DOHH2 (cell line): Measurements from ENCODE around the gene TFF2.

Source experiments
- CTCF ChIP-seq: fragments of 200-600 bp; sonication (generic); IDR thresholded peaks from one replicate; pipeline ENCODE4 v1.5.1; 2014; ENCODE audit warnings: antibody characterized with exemption, mild to moderate bottlenecking, low read depth, low read length; ENCODE audit not compliant: poor library complexity, severe bottlenecking
- EZH2phosphoT487 ChIP-seq: fragments of 200-600 bp; sonication (generic); IDR thresholded peaks from 2 replicates; pipeline ENCODE4 v1.6.1; 2017; ENCODE audit warnings: borderline replicate concordance, mild to moderate bottlenecking, antibody characterized with exemption, low read length, moderate library complexity, mixed read lengths

DNA sequence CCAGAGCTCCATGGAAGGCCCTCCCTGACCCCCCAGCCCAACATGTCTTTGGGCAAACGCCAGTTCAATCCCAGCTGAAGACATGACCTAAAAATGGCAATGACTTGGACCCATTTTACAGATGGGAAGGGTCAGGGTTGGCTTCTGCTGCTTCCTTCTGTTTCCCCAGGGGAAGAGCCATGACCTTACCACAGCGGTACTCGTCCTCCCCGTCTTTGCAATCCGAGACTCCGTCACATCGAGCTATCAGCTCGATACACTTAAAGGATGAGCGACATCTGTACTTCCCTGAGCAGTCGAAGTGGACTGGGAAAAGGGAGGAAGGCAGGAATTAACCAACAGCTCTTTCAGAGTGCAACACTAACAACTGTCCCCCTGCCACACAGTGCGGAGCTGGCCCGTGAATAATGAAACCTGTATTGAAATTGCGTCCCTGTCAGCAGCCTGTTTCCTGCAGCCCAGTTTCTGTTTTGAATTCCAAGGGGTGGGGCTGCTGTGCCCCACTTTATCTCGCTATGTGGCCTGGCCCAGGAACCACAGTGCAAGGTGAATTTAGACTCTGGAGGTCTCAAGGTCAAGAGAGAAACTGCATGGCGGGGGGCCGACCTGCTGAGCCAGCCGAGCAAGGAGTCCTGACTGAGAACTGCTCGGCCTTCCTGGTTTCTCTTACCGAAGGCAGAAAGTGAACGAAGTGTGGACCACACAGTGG lies 38.1 kb upstream of the TFF2 start:
- no peak for TF ChIP-seq CTCF
- TF ChIP-seq EZH2phosphoT487: no peak
